Breast epithelium (tissue), 3 donors: ENCODE data around the gene ZDHHC24.

Source experiments
- POLR2A ChIP-seq: fragments of 450-650 bp; IDR thresholded peaks from one replicate; pipeline ENCODE4 v1.6.1; 2016; ENCODE audit warnings: antibody characterized with exemption, mild to moderate bottlenecking, moderate library complexity
- POLR2AphosphoS5 ChIP-seq, 3 donors: sonication (generic); formaldehyde crosslinking; IDR thresholded peaks; one replicate each; pipeline ENCODE4 v1.6.1; 2017; ENCODE audit warnings: antibody characterized with exemption in 3 of 3

DNA sequence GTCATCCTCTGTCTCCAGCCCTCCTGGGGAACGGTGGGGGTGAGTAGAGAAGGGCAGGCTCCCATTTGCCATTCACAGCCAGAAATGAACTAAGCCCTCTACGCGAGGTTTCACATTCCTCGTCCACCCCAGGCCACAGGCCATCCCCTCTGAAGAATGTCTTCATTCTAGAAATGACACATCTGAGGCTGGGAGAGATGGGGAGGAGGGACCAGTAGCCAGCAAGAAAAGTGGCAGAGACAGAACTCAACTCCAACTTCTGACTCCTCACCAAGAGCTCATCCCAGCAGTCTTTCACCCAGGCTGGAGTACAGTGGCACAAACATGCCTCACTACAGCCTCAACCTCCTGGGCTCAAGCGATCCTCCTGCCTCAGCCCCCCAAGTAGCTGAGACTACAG, 19.1 kb upstream of the ZDHHC24 start:
- TF ChIP-seq POLR2AphosphoS5 (IDR thresholded peaks at IDR 0.05) (no peak), POLR2A (no peak)
